ENCODE results near the gene KCNMA1.
"Not testable (repeated sequence)": the region's sequence is repeated elsewhere in the genome, so short reads cannot be mapped to it uniquely, and the experiment has no call there.

Gene KCNMA1

DNA sequence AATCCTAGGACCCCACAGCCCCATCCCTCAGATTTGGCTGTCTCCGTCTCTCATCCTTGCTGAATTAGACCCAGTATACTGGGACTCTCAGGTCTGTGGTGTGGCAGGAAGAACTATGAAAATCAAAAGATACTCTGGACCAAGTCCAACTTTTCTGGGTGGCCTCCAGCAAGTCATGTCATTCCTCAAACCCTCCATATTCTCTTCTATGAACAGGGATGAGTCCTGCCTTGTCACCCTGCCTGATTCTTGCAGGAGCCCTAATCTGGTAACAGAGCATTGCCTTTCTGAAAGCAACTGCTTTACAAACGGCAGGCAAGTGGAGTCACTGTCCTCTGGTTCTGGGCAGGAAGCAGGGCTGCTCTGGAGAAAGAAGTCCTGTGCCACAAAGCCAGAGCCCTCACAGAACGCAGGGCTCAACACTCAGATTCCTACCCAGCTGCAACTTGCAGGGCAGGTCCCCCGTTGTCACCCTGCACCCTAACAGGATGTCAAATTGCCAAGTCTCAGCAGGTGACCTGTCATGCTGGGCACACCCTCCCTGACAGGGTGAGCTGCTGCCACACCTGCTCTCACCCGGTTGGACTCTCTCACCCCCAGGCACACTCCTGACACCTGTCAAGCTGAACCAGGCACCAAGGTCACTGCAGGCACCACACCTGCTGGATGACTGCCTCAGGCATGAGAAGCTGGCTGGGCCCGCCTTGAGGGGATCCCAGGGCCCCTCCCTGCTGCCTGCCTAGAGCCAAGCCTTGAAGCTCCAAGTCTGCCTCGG lies 227.7 kb downstream of the KCNMA1 start:
- DNase-seq = peak; percentile 44

- DNase-seq = no peak
These were observed 229.3 kb downstream of the KCNMA1 start for GRCh38 chr10:77408259-77408658.

DNA sequence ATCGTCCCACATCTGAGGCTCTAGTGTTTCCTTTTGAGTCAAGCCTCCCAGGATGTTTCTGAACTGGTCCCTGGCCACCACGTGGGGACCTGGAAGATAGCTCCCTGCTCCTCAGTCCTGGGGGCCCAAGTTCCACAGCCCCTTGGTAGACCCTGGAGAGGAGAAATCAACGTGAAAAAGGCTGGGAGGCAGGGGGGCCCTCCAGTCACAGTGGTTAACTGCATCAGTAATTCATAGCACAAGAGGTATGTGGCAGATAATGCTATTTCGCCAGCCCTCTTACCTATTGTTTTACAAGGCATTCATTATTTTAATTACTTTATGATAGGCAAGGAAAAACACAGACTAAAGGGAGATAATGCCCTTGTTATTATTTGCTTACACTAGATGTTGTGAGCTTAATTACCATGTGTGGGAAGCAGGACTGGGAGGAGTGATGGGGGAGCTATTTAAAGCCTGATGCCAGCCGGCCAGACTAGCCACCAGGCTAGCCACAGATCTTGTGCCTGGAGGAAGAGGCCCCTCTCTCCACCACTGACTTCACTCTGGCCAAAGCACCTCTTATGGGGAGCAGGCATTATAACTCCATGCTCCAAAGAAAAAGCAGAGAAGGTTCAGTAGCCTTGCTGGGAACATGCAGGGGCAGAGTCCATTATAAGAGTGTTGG lies 230.7 kb downstream of the KCNMA1 start:
- no peak for DNase-seq

- DNase-seq = peak; percentile 34
These were observed 231.8 kb downstream of the KCNMA1 start for GRCh38 chr10:77405771-77406241.

DNA sequence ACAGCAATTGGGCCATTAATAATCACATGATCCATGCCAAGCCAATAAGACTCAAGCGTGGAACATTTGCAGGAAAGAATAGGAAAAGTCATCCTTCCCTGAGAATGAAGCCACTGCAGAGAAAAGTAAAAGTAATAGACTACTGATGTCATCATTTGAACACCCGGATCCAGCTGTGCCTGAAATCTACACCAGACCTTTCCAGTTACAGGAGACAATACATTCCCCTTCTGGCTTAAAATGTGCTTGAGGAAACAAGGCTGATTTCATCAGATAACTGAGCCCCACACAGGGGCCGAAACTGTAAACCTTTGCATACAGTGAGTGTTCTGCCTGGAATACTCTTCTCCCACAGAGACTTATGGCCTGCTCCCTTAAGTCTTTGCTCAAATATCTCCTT lies 232.8 kb downstream of the KCNMA1 start:
- no peak for DNase-seq

GRCh38 chr10:77403761-77404160 lies 233.8 kb downstream of the KCNMA1 start:
- no peak for DNase-seq

DNA sequence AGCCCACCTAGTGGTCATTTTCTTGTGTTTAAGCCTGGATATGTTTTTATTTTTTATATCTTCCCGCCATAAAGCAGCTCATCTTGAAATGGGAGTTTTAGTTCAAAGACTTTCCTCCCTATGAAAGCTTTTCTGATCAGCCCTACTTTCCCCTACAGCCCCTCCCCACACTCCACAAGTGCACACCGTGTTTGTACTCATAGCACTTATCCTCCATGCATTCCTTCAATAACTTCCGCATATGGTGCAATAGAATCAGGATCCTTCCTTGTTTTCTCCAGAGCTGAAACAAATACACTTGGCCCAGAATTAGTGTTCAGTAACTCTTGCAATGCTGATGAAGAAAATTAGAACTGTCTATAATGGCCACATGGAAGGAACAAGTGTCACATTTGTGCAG lies 235.9 kb downstream of the KCNMA1 start:
- DNase-seq = no peak

DNA sequence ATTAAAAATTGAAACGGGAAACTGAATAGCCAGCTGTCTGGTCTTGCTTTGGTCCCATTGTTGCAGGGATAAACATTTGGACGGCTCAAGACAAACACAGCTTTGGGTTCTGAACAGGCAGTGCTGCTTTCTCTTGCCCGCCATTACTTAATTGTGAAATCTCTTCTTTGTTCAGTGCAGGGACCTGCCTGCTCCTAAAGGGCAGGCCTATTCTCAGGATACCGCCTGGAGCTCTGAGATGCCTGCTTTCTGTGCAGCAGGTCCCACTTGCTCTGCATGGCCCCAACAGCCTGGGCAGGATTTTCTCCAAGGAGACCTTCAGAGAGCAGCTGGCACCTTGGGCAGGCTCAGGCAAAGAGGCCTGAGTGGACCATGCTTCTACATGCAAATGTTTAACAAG lies 237.6 kb downstream of the KCNMA1 start:
- peak; percentile 13 for DNase-seq

DNA sequence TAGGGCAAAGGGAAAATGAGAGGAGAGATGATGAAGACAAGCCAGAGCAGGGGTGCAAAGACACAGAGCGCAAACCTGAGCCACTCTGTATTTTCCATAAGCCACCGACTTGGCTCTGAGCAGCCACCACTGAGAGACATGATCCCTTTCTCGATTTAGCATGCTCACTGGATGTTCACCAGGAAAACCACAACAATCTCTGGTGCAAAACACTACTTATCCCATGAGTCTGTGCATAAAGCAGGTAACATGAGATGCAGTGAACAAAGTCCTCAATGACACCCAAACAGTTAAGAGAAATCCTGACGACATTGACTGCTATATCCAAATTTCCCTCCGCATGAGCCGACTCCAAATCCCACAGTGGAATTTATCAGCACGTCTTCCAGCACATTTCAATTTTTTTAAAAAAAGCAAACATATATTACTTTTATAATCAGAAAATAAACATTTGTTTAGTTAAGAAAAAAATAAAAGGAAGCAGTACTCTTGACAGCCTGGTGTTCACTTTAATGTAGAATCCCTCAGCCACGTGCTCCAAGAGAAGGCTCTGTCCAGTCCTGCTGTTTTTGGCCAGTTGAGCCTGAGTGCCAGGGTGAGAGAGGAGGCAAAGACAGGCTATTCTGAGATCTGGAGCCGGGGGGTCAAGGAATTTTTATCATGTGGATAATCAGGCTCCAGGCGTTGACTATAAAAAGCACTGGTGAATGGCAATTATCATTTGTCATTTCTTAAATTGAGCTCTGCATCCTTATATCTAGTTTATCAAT lies 238.4 kb downstream of the KCNMA1 start:
- no peak for DNase-seq

- DNase-seq = no peak
These were observed 239.1 kb downstream of the KCNMA1 start for GRCh38 chr10:77398558-77398957.

- DNase-seq = no peak
These were observed 240.5 kb downstream of the KCNMA1 start for GRCh38 chr10:77397103-77397502.

DNA sequence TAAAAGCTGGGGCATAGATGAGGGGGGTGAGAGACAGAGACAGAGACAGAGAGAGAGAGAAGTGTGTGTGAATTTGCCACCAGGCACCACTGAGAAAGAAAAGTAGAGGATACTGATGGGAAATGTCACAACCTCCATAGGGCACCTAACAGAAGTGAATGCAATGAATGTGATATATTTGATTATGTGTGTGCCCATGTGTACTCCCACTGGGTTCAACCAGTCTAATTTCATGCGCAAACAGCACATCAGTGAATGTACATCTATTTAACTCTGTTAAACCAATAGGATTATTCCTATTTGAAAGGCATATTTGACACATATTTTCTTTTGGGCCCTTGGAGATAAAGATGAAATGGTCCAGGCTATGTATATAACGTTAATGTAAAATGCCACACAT lies 241.3 kb downstream of the KCNMA1 start:
- DNase-seq = no peak

DNA sequence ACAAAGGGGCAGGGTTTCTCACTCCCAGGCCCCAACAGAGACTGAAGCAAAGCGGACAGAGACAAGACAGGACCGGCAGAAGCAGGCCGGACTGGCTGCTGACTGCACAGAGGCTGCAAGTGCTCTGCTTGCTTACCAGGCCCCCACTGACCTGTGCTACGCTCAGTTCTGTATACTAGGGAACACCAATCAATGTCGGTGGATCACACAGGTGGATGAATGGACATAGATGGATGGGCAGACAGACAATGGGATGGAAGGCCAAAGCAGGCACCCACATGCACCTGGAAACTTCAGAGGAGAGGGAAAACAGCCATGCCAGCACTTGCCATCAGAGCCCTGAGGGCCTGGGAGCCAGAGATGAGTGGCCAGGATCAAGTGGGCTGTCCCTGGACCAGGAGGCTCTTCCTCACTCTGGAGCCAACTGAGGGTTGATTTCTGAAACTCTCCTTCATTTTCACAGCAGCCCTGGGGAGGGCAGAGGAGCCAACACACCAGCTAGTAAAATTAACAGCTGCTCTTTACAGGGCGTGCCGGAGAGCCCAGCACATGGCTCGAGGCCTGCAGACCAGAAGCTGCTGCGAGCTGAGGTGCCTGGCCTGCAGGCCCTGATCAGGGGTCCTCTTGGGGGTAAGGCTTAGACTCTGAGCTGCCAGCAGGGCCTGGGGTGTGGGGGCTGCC lies 243.6 kb downstream of the KCNMA1 start:
- peak; percentile 24 for DNase-seq

DNA sequence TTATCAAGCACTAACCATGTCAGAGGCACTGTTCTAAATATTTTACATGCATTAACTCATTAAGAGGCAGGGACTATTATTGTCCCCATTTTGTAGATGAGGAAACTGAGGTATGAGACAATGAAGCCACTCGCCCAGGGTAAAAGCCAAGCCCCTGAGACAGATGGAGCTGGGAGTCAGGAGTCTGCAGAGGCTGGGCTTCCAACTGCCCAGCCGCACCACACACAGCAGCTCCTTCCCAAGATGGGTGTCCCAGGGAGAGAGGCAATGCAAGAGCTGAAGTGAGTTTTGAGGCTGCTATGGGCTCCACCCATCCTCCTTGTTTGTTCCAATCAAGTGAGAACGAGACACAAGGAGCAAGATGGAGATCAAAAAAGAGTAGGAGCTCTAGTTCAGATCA lies 244.2 kb downstream of the KCNMA1 start:
- no peak for DNase-seq

DNA sequence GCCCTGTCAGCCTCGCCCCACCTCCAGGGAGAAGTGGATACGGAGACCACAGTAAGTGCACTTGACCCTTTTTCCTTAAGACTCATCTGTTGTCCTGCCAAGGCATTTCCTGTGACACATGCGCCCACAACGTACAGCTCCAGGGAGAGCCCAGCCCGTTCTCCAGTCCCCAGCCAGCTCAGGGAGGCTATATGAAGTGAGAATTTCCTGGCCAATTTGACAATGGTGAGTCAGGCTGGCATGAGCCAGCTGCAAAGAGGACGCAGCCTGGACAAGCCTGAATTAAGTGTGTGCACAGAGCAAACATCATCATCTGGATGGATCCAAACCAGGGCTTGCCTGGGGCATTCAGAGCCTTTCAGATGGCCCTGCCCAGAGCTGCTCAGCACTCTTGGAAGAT lies 244.8 kb downstream of the KCNMA1 start:
- peak; percentile 48 for DNase-seq

GRCh38 chr10:77392236-77392721 lies 245.3 kb downstream of the KCNMA1 start:
- no peak for DNase-seq

DNA sequence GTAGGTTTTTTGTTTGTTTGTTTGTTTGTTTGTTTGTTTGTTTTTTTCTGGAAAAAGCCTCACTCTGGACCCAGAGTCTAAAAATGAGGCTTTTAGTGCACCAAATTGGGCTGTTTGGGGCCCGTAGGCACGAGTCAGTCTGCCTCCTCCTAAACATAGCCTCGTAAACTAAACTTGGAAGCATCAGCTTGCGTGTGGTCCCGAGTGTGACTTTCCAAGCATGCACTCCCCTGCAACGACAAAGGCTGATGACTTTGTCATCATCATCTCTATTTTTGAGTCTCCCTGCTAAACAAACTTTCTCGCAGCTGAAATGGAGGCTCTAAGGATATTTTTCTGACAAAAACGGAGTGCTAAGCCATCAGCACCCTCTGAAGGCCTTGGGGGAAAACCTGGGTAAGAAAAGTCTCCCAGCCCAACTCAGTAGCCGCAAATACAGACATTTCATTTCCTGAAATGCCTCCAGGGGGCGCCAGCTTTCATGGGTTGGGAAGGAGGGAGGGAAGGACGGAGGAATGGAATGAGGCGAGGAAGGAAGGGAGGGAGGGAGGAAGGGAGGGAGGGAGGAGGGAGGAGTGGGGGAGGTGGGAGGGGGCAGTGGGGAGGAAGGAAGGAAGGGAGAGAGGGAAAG lies 245.9 kb downstream of the KCNMA1 start:
- peak; percentile 38 for DNase-seq

DNA sequence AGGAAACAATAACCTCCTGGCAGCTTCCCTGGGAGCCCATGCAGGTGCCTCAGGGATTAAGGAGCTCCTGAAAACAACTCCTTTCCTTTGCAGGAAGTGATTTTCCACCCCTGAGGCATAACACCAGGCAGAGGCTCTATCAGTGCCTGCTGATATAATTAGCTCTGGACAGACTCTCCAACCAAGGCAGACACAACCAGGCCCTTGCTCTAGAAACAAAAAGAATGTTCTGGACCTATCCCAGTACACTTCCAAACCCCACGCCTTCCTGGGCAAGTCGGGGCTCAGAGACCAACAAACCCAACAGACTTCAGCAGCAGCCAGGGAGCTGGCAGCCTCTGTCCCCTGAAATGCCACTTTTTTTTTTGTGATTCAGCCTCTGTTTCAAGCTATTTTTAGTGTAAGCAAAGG lies 247.1 kb downstream of the KCNMA1 start:
- no peak for DNase-seq

DNA sequence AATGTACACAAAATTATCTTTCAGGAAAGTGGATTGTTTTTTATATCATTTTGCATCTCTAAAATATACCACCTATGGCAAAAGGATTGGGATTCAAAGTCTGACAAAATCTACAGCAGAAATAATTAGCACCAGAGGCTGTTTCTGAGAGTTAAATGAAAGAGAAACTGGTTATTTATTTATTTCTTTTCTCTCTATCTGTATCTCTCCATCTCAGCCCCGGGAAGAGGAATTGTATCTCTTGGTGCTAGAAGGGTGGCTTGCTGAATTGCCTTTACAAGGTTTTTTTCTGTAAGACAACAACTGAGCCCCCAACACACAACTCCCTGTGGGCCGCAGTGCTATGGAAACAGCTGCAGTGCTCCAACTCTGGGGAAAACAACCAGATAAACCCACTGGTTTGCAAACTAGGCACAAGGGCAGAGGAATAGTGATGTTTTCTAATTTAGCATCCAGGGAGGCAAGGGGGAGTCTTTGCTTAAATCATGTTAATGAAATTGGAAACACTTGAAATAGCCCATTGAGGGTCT lies 249.0 kb downstream of the KCNMA1 start:
- DNase-seq = no peak

DNA sequence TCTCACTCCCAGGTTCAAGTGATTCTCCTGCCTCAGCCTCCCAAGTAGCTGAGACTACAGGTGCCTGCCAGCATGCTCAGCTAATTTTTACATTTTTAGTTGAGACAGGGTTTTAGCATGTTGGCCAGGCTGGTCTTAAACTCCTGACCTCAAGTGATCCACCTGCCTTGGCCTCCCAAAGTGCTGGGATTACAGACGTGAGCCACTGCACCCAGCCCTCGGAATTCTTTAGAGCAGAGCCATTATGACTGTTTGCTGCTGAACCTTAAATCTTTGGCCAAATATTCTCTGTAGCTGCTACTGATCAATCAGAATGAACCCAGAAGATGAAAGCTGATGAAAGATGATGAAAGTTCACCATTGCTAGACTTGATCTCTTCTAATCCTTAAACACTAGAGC lies 249.9 kb downstream of the KCNMA1 start:
- DNase-seq = not testable (repeated sequence)

DNA sequence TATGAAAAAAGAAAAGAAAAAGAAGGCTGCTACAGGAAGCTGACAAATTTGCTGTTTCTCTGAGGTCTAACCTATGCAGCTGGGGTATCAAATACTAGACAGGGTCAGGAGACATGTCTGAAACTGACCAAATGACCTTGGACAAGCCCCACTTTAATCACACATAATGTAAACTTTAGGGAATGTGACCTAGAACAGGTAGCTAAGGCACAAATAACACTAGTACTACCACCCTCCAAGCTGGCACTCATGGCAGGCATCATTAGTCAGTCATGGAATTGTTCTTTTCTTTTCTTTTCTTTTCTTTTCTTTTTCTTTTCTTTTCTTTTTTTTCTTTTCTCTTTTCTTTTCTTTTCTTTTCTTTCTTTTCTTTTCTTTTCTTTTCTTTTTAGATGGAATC lies 250.4 kb downstream of the KCNMA1 start:
- no peak for DNase-seq

DNA sequence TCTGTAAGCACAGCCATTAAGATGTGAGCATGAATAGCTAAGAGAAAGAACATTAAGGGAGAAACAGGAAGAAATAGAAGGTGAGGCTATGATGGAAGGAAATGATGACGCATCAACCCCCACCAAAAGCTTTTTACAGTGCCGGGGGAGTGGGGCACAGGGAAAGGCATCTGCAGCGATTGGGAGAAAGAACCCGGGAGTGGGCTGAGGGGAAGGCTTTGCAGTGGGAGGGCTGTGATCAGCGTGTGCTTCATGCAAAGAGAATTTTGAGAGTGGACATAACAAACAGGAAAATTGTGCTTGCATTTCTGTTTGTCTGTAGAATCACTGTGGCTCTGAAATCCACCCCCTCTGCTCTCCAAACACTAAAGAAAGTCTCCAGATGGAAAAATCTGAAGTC lies 250.8 kb downstream of the KCNMA1 start:
- DNase-seq = no peak

All from NCI-H1092 treated with DMSO at 0.1 percent for 48 hours (cell line).